Neural progenitor cell (in vitro differentiated cells): ENCODE results near the gene SEMA6A.

Experiments
- CTCF ChIP-seq: fragments of 200-600 bp; sonication (generic); IDR thresholded peaks from 2 replicates; pipeline ENCODE4 v1.5.1; 2017; ENCODE audit warnings: antibody characterized with exemption, mild to moderate bottlenecking
- EZH2 ChIP-seq: fragments of 200-600 bp; sonication (generic); IDR thresholded peaks from 2 replicates; pipeline ENCODE4 v1.6.1; 2017; ENCODE audit warnings: antibody characterized with exemption, mild to moderate bottlenecking, moderate library complexity
- EZH2phosphoT487 ChIP-seq: fragments of 200-600 bp; sonication (generic); IDR thresholded peaks from 2 replicates; pipeline ENCODE4 v1.6.1; 2017; ENCODE audit warnings: antibody characterized with exemption

GRCh38 chr5:116467465-116467843 is 107.2 kb downstream of the SEMA6A start:
- TF ChIP-seq CTCF (no peak), EZH2 (no peak), EZH2phosphoT487 (no peak)
